ENCODE measurements around the gene METTL5.

DNA sequence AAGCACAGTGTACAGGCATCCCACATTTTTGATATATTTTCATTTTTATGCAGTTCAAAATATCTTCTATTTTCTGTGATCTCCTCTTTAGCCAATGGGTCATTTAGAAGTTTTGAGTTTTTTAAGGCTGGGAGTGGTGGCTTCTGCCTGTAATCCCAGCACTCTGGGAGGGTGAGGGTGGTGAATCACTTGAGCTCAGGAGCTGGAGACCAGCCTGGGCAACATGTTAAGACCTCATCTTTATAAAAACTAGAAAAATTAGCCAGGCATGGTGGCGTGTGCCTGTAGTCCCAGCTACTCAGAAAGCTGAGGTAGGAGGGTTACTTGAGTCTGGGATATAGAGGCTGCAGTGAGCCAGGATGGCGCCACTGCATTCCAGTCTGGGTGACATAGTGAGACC is 20.3 kb upstream of the METTL5 start:
- TF ChIP-seq, protein P1, sequence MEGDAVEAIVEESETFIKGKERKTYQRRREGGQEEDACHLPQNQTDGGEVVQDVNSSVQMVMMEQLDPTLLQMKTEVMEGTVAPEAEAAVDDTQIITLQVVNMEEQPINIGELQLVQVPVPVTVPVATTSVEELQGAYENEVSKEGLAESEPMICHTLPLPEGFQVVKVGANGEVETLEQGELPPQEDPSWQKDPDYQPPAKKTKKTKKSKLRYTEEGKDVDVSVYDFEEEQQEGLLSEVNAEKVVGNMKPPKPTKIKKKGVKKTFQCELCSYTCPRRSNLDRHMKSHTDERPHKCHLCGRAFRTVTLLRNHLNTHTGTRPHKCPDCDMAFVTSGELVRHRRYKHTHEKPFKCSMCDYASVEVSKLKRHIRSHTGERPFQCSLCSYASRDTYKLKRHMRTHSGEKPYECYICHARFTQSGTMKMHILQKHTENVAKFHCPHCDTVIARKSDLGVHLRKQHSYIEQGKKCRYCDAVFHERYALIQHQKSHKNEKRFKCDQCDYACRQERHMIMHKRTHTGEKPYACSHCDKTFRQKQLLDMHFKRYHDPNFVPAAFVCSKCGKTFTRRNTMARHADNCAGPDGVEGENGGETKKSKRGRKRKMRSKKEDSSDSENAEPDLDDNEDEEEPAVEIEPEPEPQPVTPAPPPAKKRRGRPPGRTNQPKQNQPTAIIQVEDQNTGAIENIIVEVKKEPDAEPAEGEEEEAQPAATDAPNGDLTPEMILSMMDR (IDR thresholded peaks at IDR 0.05; ENCODE audit: low read length) = no peak
- TF ChIP-seq EZH2 (IDR thresholded peaks at IDR 0.05; ENCODE audit: borderline replicate concordance, low read length) = no peak

Measured in OCI-LY1 (cell line).